GM21515 (cell line): Measurements from ENCODE around the gene MMD2.
"Not testable (repeated sequence)": the region's sequence is repeated elsewhere in the genome, so short reads cannot be mapped to it uniquely, and the experiment has no call there.

Source experiments
- ATAC-seq: cut with Tn5 transposase; IDR thresholded peaks from one replicate; pipeline ENCODE4 v1.9.1; 2021; ENCODE audit not compliant: unreplicated experiment

Gene MMD2

DNA sequence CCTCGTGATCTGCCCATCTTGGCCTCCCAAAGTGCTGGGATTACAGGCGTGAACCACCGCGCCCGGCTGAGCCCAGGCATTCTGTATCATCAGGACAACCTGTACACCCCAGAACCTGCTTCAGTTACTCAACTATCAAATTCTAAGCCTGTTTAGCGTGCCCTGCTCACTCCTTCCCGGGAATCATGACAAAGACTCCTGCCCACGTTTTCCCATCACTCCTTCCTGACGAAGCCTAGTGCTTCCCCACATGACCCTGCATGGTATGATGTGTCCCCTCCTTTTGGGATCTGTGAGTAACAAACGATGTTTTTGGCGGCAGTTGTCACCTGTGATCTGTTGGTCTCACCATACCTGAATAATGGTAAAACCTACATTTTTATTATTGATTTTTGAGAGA lies 63.2 kb downstream of the MMD2 start:
- ATAC-seq = no peak

DNA sequence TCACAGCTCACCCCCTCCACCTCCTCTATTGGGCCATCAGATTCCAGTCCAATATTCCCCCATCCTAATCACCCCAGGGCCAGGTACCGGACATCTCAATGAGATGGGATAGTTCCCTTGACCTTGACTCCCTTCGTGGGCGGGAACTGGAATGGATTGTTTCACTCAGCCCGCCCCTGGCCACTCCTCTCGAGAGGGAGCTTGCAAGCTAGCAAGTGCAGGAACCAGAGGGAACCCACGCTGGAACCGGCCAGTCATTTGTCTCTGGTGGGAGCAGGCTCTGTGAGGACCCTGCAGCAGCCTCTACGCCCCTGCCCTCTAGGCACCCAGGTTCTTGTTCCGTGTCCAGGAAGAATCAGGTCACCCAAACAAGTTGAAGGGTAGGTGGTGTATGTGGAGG lies 64.5 kb downstream of the MMD2 start:
- ATAC-seq = no peak

DNA sequence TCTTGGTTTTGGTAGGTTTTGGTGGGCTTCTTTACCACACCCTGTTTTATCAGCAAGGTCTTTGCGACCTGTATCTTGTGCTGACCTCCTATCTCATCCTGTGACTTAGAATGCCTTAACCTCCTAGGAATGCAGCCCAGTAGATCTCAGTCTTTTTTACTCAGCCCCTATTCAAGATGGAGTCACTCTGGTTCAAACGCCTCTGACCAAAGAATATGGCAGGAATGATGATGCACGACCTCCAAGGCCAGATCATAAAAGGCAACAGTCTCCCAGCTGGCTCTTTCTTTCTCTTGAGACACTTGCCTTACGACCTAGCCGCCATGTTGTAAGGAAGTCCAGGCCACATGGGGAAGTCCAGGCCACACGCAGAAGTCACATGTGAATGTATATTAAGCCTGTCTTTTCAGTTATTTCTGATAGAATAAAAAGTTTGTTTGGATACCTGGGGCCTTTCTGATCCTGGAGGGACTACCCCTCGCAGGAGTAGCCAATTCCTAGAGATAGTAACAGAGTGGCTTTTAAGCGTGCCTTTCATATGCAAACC lies 65.0 kb downstream of the MMD2 start:
- no peak for ATAC-seq

DNA sequence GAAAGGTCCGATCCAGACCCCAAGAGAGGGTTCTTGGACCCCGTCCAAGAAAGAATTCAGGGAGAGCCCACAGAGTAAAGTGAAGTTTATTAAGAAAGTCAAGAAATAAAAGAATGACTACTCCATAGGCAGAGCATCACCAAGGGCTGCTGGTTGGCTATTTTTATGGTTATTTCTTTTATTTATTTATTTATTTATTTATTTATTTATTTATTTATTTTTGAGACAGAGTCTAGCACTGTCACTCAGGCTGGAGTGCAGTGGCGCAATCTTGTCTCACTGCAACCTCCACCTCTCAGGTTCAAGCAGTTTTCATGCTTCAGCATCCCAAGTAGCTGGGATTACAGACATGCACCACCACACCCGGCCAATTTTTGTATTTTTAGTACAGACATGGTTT lies 65.8 kb downstream of the MMD2 start:
- ATAC-seq = not testable (repeated sequence)

DNA sequence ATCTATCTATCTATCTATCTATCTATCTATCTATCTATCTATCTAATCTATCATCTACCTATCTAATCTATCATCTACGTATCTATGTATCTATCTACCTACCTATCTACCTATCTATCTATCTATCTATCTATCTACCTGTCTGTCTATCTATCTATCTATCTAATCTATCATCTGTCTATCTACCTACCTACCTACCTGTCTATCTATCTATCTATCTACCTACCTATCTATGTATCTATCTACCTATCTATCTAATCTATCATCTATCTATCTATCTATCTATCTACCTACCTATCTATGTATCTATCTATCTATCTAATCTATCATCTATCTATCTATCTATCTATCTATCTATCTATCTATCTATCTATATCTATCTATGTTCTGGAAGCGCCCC lies 67.5 kb downstream of the MMD2 start:
- ATAC-seq = not testable (repeated sequence)

DNA sequence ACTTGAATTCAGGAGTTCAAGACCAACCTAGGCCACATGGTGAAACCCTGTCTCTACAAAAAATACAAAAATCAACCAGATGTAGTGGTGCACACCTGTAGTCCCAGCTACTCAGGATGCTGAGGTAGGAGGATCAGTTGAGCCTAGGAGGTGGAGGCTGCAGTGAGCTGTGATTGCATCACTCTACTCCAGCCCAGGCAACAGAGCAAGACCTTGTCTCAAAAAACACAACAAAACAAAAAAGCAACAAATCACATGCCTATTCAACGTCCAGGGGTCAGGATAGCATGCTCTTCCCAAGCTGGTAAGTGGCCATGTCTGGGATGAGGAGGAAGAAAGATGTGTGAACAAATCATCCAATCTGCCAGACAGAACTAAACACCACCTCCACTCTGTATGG lies 69.3 kb downstream of the MMD2 start:
- ATAC-seq = no peak

DNA sequence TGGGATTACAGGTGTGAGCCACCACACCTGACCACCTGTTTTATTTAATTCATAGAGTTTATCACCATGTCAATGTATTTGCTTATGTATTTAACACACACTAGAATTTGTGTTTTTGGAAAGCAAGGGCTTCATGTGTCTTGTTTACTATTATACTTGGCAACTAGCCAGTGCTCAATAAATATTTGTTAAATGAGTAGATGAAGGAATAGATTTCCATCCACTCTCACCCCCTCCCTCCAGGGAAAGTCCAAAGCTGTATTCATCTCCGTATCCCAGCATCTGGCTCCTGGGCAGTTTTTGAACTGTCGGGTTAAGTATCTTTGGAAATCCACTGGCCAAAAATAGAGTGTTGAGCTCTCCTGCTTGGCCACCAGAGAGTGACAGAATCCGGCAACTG lies 70.8 kb downstream of the MMD2 start:
- ATAC-seq = no peak

DNA sequence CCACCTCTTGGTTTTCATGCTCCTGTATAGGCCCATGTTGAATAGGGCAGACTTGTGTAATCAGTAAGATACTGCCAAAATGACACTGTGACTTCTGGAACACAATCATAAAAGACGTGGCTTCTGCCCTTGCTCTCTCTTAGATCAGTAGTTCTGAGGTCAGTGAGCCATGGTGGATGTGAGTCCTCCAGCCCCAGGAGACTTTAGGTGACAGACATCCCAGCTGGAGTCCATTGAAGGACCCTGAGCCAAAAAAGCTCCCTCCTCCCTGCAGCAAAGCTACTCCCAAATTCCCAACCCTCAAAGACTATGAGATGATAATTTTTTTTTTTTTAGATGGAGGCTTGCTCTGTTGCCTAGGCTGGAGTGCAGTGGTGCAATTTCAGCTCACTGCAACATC lies 72.3 kb downstream of the MMD2 start:
- ATAC-seq = no peak

DNA sequence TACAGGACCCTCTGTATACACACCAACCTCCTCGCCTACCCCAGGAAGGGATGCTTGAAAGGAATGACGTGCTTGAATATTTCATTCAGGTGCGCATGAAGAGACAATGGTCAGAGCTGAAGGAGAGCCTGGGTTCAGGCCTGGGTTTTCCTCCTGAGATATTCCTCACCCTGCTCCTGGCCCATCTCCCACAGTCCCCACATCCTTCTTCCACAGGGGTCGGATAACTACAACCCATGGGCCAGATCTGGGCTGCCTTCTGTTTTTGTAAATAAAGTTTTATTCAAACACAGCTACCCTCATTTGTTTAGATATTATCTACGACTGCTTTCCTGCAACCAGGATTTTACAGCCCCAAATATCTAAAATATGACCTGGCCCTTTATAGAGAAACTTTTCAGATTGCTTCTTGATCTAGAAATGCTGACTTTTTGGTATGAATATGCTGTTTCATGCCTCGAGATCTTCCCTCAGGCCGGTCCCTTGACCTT lies 73.6 kb downstream of the MMD2 start:
- ATAC-seq = no peak

DNA sequence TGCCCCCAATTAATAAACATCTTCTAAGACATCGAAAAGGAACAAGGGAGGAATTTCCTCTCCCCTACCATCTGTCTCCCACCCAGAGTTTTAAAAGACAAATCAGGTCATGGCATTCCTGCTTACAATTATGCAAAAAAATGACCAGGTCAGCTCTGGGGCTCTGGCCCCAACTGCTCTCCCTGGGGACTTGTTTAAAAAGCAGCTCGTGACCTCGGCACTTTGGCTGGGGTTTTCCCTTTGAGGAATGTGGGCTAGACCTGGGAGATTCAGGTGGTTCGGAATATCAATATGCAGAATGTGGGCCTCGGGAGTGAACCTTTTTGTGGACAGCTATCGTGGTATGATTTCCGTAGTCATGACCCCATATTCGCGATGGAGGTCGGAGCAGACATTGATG lies 74.8 kb downstream of the MMD2 start:
- no peak for ATAC-seq

DNA sequence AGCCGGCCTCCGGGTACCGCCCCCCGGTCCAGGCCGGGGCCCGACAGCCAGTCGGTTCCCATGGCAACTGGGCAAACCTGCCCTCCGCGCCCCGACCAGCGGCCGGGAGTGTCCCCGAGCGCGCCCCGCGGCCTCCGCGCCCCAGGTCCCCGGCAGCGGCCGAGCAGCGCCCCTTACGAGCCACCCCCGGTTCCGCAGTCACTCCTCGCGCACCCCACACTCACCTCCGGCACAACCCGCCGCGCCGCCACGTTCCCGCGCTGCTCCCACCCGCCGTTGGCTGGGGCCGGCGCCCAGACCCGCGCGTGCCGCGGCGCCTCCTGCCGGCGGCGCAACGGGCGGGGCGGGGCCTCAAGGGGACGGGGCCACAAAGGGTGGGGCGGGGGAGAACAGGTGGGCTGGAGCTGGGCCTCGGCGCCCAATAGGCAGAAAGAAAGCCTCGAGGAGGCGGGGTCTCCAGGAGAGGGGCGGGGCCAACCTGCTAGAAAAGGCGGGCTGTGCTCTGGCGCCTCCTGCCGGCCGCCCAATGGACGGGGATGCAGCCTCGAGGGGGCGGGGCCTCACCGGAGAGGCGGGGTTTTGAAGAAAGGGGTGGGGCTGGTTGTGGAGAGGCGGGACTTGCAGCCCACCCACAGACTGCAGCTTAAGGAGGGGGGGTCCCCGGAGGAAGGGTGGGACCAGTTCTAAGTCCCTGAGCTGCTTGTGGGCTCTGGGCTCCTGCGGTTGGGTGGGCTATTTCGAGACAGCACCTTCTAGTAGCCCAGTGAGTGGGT lies 75.4 kb downstream of the MMD2 start, which contains the start of gene RADIL:
TSS of gene RADIL (minus strand) at position 345 of the 773 bp plus-strand sequence. CDS start 5,577 bp downstream, outside the sequence.
- peak; percentile 74 for ATAC-seq

DNA sequence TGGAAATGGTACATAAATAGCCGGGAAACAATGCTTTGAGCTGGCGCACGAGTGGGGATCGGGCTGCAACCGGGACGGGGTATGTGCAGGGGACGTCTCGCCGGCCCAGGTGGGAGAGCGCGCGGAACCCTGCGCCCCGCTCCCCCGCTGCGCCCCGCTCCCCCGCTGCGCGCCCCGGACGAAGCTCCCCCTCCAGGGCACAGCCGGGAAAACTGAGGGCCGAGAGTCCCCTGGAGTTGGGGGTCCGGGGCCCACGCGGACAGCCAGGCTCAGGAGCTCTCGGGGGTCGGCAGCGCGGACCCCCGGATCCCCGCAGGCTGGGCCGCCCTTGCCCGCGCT lies 76.0 kb downstream of the MMD2 start:
- no peak for ATAC-seq

DNA sequence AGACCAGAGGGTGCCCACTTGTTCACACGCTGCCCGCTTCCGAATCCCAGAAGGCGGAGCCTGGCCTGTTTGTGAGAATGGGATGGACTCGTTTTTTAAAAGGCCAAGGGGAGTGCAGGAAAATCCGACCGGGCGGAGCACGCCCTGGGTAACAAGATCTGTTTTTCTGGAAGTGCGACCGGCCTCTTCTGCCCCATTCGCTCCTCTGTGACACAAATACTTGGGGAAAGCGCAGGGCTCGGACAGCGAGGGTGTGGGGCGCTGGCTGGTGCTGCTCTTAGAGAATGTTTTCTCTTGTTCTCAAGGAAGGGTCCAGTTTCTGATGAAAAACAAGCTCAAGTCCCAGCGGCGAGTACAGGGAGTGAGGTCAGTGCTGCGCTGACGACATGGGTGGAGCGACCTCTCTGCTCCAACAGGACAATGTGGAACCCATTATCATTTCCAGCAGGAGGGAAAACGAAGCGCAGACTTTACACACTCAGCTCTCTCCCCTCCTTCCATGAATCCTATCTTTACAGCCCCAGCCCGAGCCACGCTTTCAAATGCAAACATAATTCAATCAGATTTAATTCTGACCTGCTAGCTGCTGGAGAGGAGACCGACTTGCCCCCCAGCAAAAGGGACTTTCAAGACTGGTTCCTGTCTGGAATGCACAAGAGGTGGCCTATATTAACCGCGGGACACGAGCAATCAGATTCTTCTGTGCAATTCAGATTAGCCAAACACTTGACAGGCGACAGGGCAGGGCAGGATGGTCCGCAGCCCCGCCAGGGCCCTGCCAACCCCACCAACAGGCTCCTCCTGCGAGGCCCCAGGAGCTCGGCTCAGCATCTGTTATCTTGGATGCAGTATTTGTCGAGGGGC lies 76.6 kb downstream of the MMD2 start:
- ATAC-seq = no peak

DNA sequence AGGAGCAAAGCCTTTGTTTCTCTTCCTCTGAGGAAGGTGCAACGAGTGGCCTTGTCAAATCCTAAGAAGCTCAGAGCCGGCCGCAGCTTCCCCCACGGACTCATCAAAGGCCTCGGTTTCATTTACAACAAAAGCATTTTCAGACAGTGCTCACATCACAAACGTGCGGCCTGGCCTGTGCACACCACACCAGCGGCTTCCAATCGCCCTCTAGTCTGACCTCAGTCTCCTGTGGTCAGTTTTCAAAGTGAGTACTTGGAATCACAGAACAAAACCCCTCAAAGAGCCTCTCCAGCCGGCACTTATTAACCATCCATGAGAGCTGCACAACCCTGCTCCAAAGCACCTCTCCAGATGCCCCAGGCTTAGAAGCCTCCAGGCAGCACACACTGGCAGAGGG lies 78.8 kb downstream of the MMD2 start:
- no peak for ATAC-seq

DNA sequence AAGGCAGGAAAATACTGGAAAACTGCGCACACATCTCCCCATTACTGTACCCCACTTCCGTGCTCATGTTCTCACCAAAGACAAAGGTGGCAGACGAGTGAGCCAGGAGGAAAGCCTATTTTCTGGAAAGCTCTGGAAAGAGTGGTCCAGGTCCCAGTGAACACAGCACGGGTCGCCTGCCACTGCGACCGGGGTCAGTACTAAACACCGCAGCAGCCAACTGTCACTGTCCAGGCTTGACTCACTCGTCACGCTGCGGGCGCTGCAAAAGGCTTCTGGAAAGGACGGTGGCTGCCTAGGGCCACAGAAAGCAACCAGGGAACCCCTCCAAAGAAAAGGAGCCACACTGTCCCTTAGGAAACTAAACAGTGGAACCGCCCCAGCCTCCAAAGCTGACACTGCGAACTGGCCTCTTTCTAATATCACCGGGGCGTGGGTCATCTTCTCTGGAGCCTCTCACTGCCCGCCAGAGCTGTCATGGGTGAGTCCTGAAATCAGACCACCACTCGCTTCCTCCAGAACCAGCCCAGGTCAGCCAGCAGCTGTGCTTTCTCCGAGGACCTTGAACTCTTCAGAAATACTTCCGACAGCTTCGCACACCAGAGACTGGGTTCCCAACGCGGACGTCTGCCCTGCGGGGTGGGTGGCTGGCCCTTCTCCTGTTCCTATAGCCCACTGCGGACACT lies 79.4 kb downstream of the MMD2 start:
- ATAC-seq = no peak

DNA sequence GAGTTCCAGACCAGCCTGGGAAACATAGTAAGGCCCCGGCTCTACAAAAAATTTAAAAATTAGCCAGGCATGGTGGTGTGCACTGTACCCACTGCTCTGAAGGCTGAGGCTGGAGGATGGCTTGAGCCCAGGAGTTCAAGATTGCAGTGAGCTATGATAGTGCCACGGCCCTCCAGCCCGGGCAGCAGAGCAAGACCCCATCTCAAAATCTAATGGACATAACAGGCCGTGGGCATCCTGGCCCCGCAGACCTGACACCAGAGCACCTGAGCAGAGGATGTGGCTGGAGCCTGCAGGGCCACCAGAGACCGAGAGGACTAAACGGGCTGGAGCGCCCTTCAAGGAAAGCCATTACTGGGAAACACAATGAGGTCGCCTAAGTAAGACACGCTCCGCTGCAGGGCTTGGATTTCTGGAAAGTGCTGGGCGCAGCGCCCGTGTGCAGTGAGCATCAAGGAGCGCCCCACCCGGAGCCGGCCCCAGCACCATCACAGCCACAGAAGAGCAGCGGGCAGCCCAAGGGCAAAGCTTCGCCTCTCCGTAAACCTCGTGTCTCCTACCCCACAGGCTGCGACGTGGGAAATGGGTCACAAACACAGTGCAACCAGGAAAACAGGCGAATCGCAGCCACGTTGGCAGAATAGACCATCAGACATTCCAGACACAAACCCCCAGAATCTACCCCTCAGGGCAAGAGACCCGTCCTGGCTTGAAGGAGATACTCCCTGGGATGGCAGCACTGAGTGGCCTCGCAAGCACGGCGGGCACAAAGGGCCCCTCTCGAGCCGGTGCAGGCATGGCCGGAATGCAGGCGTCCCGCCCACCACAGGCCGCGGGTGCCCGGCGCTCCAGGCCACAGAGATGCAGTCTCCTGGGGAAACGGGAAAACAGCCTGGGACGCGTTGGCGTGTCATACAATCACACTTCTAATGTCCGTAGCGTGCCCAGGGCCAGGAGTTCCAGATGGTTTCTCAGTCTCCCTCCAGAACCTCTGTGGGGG lies 80.4 kb downstream of the MMD2 start:
- no peak for ATAC-seq

DNA sequence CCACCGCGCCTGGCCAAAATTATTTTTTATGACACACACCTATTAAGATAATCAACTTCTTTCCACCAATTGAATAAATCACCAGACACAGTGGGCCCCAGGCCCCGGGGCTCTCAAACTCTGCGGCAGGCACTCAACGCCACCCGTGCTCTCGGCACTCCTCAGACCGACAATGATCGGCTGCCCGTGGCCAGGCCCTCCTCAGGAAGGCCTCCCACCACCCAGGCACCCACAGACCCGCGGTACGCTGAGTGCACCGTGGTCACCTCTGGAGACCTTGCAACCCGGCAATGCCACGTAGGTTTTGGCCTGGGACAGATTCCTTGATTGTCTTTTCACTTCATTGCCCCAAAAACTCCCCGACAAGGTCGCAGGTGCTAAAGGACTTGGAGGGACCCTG lies 82.4 kb downstream of the MMD2 start:
- no peak for ATAC-seq

DNA sequence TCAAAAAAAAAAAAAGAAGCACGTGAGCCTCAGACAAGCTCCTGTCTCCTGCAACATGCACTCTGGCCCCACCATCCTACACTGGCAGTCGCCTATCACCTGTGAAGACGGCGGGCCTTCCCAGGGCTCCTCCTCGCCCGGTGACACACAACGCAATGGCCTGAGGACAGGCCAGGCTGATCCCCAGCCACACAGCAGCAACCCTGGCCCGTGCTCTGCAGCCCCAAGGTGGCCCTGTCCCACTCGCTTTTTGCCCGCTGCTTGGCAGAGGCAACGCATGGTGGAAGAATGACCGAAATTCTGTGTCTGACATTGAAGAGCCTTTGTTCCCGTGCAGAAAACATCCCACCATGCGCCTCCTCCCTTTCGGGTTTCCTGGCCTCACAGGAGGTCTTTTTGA lies 83.6 kb downstream of the MMD2 start:
- no peak for ATAC-seq

DNA sequence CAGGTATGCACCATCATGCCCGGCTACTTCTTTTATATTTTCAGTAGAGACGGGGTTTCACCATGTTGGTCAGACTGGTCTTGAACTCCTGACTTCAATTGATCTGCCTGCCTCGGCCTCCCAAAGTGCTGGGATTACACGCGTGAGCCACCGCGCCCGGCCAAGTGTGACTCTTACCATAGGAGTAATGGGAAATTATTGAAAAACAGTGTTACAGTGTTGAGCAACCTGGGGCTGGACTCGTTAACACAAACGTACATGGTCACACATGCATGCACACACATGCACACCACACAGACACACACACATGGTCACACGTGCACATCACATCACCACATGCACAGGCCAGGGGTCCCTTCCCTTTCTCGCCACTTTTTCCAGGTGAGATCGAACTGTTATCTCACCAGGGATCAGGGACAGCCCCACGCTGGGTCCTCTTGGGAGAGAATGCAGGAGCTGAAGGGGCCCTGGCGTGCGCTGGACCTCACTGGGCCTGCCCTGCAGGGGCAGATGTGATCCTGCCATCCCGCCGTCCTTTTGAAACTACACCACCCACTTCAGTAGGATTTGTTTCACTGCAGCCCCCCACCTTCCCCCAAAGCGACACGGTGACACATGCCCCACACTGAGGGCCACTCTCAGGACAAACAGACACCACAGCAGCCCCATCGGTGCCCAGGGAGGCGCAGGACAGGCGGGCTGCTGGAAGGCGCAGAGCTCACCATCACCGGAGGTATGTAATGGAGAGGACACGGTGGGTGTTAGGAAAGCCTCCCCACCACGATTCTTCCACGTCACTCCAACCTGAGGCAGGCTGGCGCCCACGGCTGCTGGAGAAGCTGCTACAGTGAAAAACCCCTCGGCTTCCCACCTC lies 85.7 kb downstream of the MMD2 start:
- no peak for ATAC-seq
